Breast epithelium (tissue), 3 donors: ENCODE measurements around the gene GLT8D2.

Experiments
- POLR2A ChIP-seq: fragments of 450-650 bp; IDR thresholded peaks from one replicate; pipeline ENCODE4 v1.6.1; 2016; ENCODE audit warnings: antibody characterized with exemption, mild to moderate bottlenecking, moderate library complexity
- POLR2AphosphoS5 ChIP-seq, 3 donors: sonication (generic); formaldehyde crosslinking; IDR thresholded peaks; one replicate each; pipeline ENCODE4 v1.6.1; 2017; ENCODE audit warnings: antibody characterized with exemption in 3 of 3
- TF ChIP-seq, protein P1 (sequence below), 3 donors: fragments of 450-650 bp; IDR thresholded peaks; one replicate each; pipeline ENCODE4 v1.5.1; 2016 to 2017; ENCODE audit warnings: antibody characterized with exemption in 3 of 3, mild to moderate bottlenecking in 3 of 3, moderate library complexity in 3 of 3

GRCh38 chr12:104063712-104064030 lies 13.7 kb upstream of the GLT8D2 start:
- no peak for TF ChIP-seq POLR2AphosphoS5 (IDR thresholded peaks at IDR 0.05)
- TF ChIP-seq, protein P1, sequence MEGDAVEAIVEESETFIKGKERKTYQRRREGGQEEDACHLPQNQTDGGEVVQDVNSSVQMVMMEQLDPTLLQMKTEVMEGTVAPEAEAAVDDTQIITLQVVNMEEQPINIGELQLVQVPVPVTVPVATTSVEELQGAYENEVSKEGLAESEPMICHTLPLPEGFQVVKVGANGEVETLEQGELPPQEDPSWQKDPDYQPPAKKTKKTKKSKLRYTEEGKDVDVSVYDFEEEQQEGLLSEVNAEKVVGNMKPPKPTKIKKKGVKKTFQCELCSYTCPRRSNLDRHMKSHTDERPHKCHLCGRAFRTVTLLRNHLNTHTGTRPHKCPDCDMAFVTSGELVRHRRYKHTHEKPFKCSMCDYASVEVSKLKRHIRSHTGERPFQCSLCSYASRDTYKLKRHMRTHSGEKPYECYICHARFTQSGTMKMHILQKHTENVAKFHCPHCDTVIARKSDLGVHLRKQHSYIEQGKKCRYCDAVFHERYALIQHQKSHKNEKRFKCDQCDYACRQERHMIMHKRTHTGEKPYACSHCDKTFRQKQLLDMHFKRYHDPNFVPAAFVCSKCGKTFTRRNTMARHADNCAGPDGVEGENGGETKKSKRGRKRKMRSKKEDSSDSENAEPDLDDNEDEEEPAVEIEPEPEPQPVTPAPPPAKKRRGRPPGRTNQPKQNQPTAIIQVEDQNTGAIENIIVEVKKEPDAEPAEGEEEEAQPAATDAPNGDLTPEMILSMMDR (IDR thresholded peaks at IDR 0.05): no peak
- TF ChIP-seq POLR2A: no peak
